ENCODE results near the gene ODF2L.

ODF2L gene

GRCh38 chr1:86303041-86303690, 93.0 kb downstream of the ODF2L start:
- DNase-seq: no peak
